IMR-90 (cell line): ENCODE measurements around the gene LSM6. TPM values are rescaled to one million over a fixed set of nuclear protein-coding genes. Genes with fewer than 3 reads are reported as not detected.

Experiments
- ATAC-seq: fragments of 200-7000 bp; cut with Tn5 transposase; 2 replicates; pipeline ENCODE4 v1.9.1; 2020; ENCODE audit warnings: low read depth, mild to moderate bottlenecking, moderate library complexity
- BruUV-seq: library from RNA; stranded (reverse); fragments of 400-500 nt; replicated peaks from 2 replicates; lab custom pipeline; 2021; lab: Mats Ljungman, UMichigan
- CTCF ChIA-PET: fragments of 300-600 bp; formaldehyde crosslinking; extraction: SDS; loops from one replicate; lab custom pipeline; 2021; ENCODE audit warnings: antibody characterized with exemption; lab: Yijun Ruan, JAX
- POLR2A ChIA-PET: fragments of 300-600 bp; sonication (Branson Sonifier 250); formaldehyde crosslinking; loops from one replicate; lab custom pipeline; 2022; ENCODE audit warnings: antibody characterized with exemption; ENCODE audit not compliant: unreplicated experiment; lab: Charles Lee
- DNase-seq: peaks from one replicate; pipeline ENCODE4 v3.0.0; 2013
- H2AFZ ChIP-seq: replicated peaks from 2 replicates; pipeline ENCODE3; 2013; ENCODE audit warnings: low read length, mild to moderate bottlenecking; ENCODE audit not compliant: poor library complexity
- H2AK5ac ChIP-seq: 2 replicates; pipeline ENCODE4 v1.6.1; 2013; ENCODE audit warnings: low read depth, low read length, inconsistent platforms
- H2AK9ac ChIP-seq: replicated peaks from 2 replicates; pipeline ENCODE3; 2013; ENCODE audit warnings: mild to moderate bottlenecking, low read depth, low read length, moderate library complexity; ENCODE audit not compliant: poor library complexity
- H2BK120ac ChIP-seq: 2 replicates; pipeline ENCODE4 v1.6.1; 2013; ENCODE audit warnings: low read depth, low read length, inconsistent platforms
- H2BK15ac ChIP-seq: 3 replicates; pipeline ENCODE4 v1.6.1; 2013; ENCODE audit warnings: low read depth, low read length, inconsistent platforms
- H2BK20ac ChIP-seq: 2 replicates; pipeline ENCODE4 v1.6.1; 2013; ENCODE audit warnings: low read depth, mild to moderate bottlenecking, inconsistent platforms, low read length, moderate library complexity
- H2BK5ac ChIP-seq: 2 replicates; pipeline ENCODE4 v1.6.1; 2013; ENCODE audit warnings: mild to moderate bottlenecking, low read depth, low read length, inconsistent platforms; ENCODE audit not compliant: poor library complexity, severe bottlenecking
- H3K14ac ChIP-seq: replicated peaks from 2 replicates; pipeline ENCODE4 v1.6.1; 2013; ENCODE audit warnings: low read depth, low read length, inconsistent platforms
- H3K18ac ChIP-seq: 2 replicates; pipeline ENCODE4 v1.6.1; 2013; ENCODE audit warnings: low read depth, low read length, control low read depth
- H3K23ac ChIP-seq: 2 replicates; pipeline ENCODE4 v1.6.1; 2013; ENCODE audit warnings: low read depth, low read length, inconsistent platforms
- H3K27ac ChIP-seq: 2 replicates; pipeline ENCODE4 v1.5.1; 2013; ENCODE audit warnings: mild to moderate bottlenecking, control low read depth, low read length; ENCODE audit not compliant: insufficient read depth
- H3K27me3 ChIP-seq: 2 replicates; pipeline ENCODE4 v1.6.1; 2013; ENCODE audit warnings: low read length; ENCODE audit not compliant: control insufficient read depth, insufficient read depth
- H3K36me3 ChIP-seq: 2 replicates; pipeline ENCODE4 v1.6.1; 2013; ENCODE audit warnings: low read length, mixed read lengths; ENCODE audit not compliant: control insufficient read depth, insufficient read depth
- H3K4ac ChIP-seq: 2 replicates; pipeline ENCODE4 v1.6.1; 2013; ENCODE audit warnings: low read depth, low read length, inconsistent platforms
- H3K4me1 ChIP-seq: 2 replicates; pipeline ENCODE4 v1.6.1; 2013; ENCODE audit warnings: low read length, mixed read lengths; ENCODE audit not compliant: control insufficient read depth, insufficient read depth
- H3K4me2 ChIP-seq: 2 replicates; pipeline ENCODE4 v1.6.1; 2013; ENCODE audit warnings: low read depth, mild to moderate bottlenecking, control low read depth, low read length, moderate library complexity
- H3K4me3 ChIP-seq: 2 replicates; pipeline ENCODE4 v1.5.1; 2013; ENCODE audit warnings: low read depth, mild to moderate bottlenecking, control low read depth, low read length, moderate library complexity; ENCODE audit not compliant: insufficient read depth
- H3K56ac ChIP-seq: 2 replicates; pipeline ENCODE4 v1.6.1; 2013; ENCODE audit warnings: low read length, inconsistent platforms; ENCODE audit not compliant: insufficient read depth; ENCODE audit errors: extremely low read depth
- H3K79me1 ChIP-seq, 2 experiments: 2 replicates each; pipeline ENCODE4 v1.6.1; 2013; ENCODE audit warnings: low read length in 2 of 2, inconsistent platforms in 1 of 2, low read depth in 1 of 2
- H3K9ac ChIP-seq: 2 replicates; pipeline ENCODE4 v1.6.1; 2013; ENCODE audit warnings: low read depth, low read length, control low read depth
- H3K9me1 ChIP-seq: 2 replicates; pipeline ENCODE4 v1.6.1; 2013; ENCODE audit warnings: low read length, inconsistent platforms; ENCODE audit not compliant: insufficient read depth
- H3K9me3 ChIP-seq: 2 replicates; pipeline ENCODE4 v1.6.1; 2013; ENCODE audit warnings: low read length; ENCODE audit not compliant: control insufficient read depth, insufficient read depth
- H4K20me1 ChIP-seq: 2 replicates; pipeline ENCODE4 v1.6.1; 2013; ENCODE audit warnings: low read length, inconsistent platforms; ENCODE audit not compliant: insufficient read depth
- H4K5ac ChIP-seq: 2 replicates; pipeline ENCODE4 v1.6.1; 2013; ENCODE audit warnings: mild to moderate bottlenecking, low read depth, low read length, control low read depth
- H4K8ac ChIP-seq, 2 experiments: 2 replicates each; pipeline ENCODE4 v1.6.1; 2013; ENCODE audit warnings: low read depth in 2 of 2, low read length in 2 of 2, control low read depth in 1 of 2, inconsistent platforms in 1 of 2
- H4K91ac ChIP-seq: 2 replicates; pipeline ENCODE4 v1.6.1; 2013; ENCODE audit warnings: low read depth, low read length, inconsistent platforms; ENCODE audit not compliant: insufficient read depth
- BHLHE40 ChIP-seq: fragments of 150-350 bp; IDR thresholded peaks from 2 replicates; pipeline ENCODE4 v1.6.1; 2016; ENCODE audit warnings: mild to moderate bottlenecking, low read depth, low read length
- CEBPB ChIP-seq: IDR thresholded peaks from 2 replicates; pipeline ENCODE4 v1.6.1; 2012; ENCODE audit warnings: low read depth, low read length, improper control_type of control experiment
- CHD1 ChIP-seq: IDR thresholded peaks from 2 replicates; pipeline ENCODE4 v1.6.1; 2012; ENCODE audit warnings: low read depth, low read length, improper control_type of control experiment
- FOS ChIP-seq: fragments of 150-350 bp; IDR thresholded peaks from 2 replicates; pipeline ENCODE4 v1.6.1; 2016; ENCODE audit warnings: low read depth, low read length
- MAFK ChIP-seq: IDR thresholded peaks from 2 replicates; pipeline ENCODE4 v1.6.1; 2012; ENCODE audit warnings: low read depth, low read length, improper control_type of control experiment
- MAZ ChIP-seq: IDR thresholded peaks from 2 replicates; pipeline ENCODE4 v1.6.1; 2012; ENCODE audit warnings: low read depth, mild to moderate bottlenecking, low read length, improper control_type of control experiment, moderate library complexity, borderline replicate concordance
- MXI1 ChIP-seq: IDR thresholded peaks from 2 replicates; pipeline ENCODE4 v1.6.1; 2012; ENCODE audit warnings: low read depth, mild to moderate bottlenecking, low read length, moderate library complexity, borderline replicate concordance
- NFE2L2 ChIP-seq: fragments of 150-350 bp; IDR thresholded peaks from 2 replicates; pipeline ENCODE4 v1.6.1; 2016; ENCODE audit warnings: low read depth, mild to moderate bottlenecking, low read length
- POLR2A ChIP-seq: IDR thresholded peaks from 2 replicates; pipeline ENCODE4 v1.6.1; 2012; ENCODE audit warnings: mild to moderate bottlenecking, low read depth, low read length
- RAD21 ChIP-seq: IDR thresholded peaks from 2 replicates; pipeline ENCODE4 v1.6.1; 2012; ENCODE audit warnings: low read length, improper control_type of control experiment
- RCOR1 ChIP-seq: IDR thresholded peaks from 2 replicates; pipeline ENCODE4 v1.6.1; 2012; ENCODE audit warnings: mild to moderate bottlenecking, low read length, improper control_type of control experiment; ENCODE audit not compliant: insufficient replicate concordance
- RFX5 ChIP-seq: IDR thresholded peaks from 2 replicates; pipeline ENCODE4 v1.8.0; 2012; ENCODE audit warnings: low read depth, mild to moderate bottlenecking, low read length, moderate library complexity
- SMC3 ChIP-seq: fragments of 150-350 bp; IDR thresholded peaks from 2 replicates; pipeline ENCODE4 v1.6.1; 2016; ENCODE audit warnings: low read depth, mild to moderate bottlenecking, antibody characterized with exemption, low read length, moderate library complexity
- WGBS, 2 experiments: methylation state at CpG; one replicate each; pipeline versions ENCODE4 v1.1.5 to v1.1.7; 2013; ENCODE audit warnings: missing lambda C conversion rate in 2 of 2; ENCODE audit not compliant: insufficient read length in 1 of 2; ENCODE audit errors: extremely low coverage in 2 of 2; 5-methylcytosine and 5-hydroxymethylcytosine counted together
- dilution Hi-C: fragments of 300-500 bp; cut with HindIII; formaldehyde crosslinking; loops from one replicate; pipeline ENCODE4 v1.14.3; 2018; ENCODE audit warnings: low sequenced_read_pairs; ENCODE audit not compliant: unreplicated experiment
- in situ Hi-C: fragments of 300-500 bp; cut with MboI; formaldehyde crosslinking; loops from 3 replicates; pipeline ENCODE4 v1.14.3; 2019; ENCODE audit warnings: low sequenced_read_pairs, inconsistent platforms, mixed read lengths
- intact Hi-C: fragments of 100-400 bp; cut with micrococcal nuclease; formaldehyde crosslinking; loops from 2 replicates; pipeline ENCODE4 v1.10.0; 2022
- polyA plus RNA-seq, 3 experiments: library from polyadenylated mRNA; depleted of rRNA; stranded (reverse); fragments of >200 nt; gene quantifications; 2 replicates each; pipeline ENCODE4 v1.2.3, GENCODE V29; 2012; ENCODE audit warnings: low replicate concordance in 1 of 3
- total RNA-seq: library from RNA; depleted of rRNA; stranded (reverse); fragments of >200 nt; gene quantifications from 2 replicates; pipeline ENCODE4 v1.2.3, GENCODE V29; 2012
- TF ChIP-seq, protein P1 (sequence below): conservative IDR thresholded peaks from 2 replicates; pipeline ENCODE4 v1.5.1; 2012; ENCODE audit warnings: mild to moderate bottlenecking, low read depth, low read length, improper control_type of control experiment
- TF ChIP-seq, protein P2 (sequence below): fragments of 150-350 bp; IDR thresholded peaks from 2 replicates; pipeline ENCODE4 v1.6.1; 2017; ENCODE audit warnings: mild to moderate bottlenecking, antibody characterized with exemption, low read length, low read depth
- TF ChIP-seq, protein P3 (sequence below): fragments of 150-350 bp; IDR thresholded peaks from 2 replicates; pipeline ENCODE4 v1.6.1; 2016; ENCODE audit warnings: low read depth, mild to moderate bottlenecking, low read length, moderate library complexity, borderline replicate concordance

LSM6 gene
- total and polyA plus RNA-seq, 2 of the 4 experiments (the other 2 are of a cell fraction) = 13.4 to 17.4 TPM

DNA sequence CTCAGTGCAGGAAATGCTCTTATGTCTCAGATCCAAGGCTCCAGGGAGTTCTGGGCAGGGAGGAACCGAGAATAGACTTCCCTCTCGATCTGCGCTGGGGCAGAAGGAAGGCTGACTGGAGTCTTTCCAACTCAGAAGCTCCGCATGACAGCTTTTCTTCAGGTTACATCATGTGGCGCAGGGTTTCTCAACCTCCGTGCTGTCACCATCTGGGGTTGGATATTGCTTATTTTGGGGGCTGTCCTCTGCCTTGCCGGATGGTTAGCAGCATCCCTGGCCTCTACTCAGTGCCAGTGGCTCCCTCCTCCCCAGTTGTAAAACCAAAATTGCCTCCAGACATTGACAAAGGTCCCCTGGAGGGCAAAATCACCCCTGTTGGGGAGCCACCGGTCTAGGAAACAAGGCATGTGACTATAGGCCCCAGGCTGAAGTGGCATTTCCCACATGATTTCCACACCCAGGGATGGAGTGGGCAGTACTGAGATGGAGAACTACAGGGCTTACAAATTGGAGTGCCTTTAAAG is 60.2 kb downstream of the LSM6 start:
- Histone ChIP-seq H2BK20ac (no peak overlapping the region), H3K27me3 (no peaks in the 10 kb centered on the region), H3K4me2 (no peak overlapping the region), H2BK120ac (no peak overlapping the region), H3K4me1 (no peaks in the 10 kb centered on the region), H2AFZ (peak overlapping the region; percentile 5), H2BK15ac (no peak overlapping the region), H3K18ac (no peak overlapping the region), H4K91ac (no peak overlapping the region), H2AK9ac (no peak overlapping the region), H3K36me3 (no peaks in the 10 kb centered on the region), H4K8ac (no peak overlapping the region), H3K23ac (no peak overlapping the region), H2AK5ac (no peak overlapping the region), H3K4me3 (no peak overlapping the region), H4K20me1 (no peaks in the 10 kb centered on the region), H3K27ac (no peak overlapping the region), H3K9me3 (peaks cover 3% of the 10 kb centered on the region; the same call in 1 of the 2 replicates), H4K5ac (no peak overlapping the region), H3K56ac (no peak overlapping the region), H3K14ac (no peak overlapping the region), H3K4ac (no peak overlapping the region), H3K79me1 (no peaks in the 10 kb centered on the region), H2BK5ac (no peak overlapping the region), H3K9ac (no peak overlapping the region), H3K9me1 (peaks cover 4% of the 10 kb centered on the region; the same call in 1 of the 2 replicates)
- DNase-seq (no peak), ATAC-seq (no peak)
- no TSS peak for BruUV-seq
- dilution Hi-C loops = no loop called here
- POLR2A ChIA-PET = no interaction called here
- intact Hi-C loops = no loop called here
- no peak for TF ChIP-seq CHD1
- TF ChIP-seq BHLHE40 = no peak
- no peak for TF ChIP-seq MXI1
- TF ChIP-seq MAFK = no peak
- TF ChIP-seq SMC3 = no peak
- no peak for TF ChIP-seq RAD21
- TF ChIP-seq FOS = no peak
- no peak for TF ChIP-seq NFE2L2
- TF ChIP-seq, protein P1, sequence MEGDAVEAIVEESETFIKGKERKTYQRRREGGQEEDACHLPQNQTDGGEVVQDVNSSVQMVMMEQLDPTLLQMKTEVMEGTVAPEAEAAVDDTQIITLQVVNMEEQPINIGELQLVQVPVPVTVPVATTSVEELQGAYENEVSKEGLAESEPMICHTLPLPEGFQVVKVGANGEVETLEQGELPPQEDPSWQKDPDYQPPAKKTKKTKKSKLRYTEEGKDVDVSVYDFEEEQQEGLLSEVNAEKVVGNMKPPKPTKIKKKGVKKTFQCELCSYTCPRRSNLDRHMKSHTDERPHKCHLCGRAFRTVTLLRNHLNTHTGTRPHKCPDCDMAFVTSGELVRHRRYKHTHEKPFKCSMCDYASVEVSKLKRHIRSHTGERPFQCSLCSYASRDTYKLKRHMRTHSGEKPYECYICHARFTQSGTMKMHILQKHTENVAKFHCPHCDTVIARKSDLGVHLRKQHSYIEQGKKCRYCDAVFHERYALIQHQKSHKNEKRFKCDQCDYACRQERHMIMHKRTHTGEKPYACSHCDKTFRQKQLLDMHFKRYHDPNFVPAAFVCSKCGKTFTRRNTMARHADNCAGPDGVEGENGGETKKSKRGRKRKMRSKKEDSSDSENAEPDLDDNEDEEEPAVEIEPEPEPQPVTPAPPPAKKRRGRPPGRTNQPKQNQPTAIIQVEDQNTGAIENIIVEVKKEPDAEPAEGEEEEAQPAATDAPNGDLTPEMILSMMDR = no peak
- no peak for TF ChIP-seq POLR2A
- TF ChIP-seq RFX5 = no peak
- TF ChIP-seq CEBPB = no peak
- TF ChIP-seq MAZ = no peak
- TF ChIP-seq, protein P2, sequence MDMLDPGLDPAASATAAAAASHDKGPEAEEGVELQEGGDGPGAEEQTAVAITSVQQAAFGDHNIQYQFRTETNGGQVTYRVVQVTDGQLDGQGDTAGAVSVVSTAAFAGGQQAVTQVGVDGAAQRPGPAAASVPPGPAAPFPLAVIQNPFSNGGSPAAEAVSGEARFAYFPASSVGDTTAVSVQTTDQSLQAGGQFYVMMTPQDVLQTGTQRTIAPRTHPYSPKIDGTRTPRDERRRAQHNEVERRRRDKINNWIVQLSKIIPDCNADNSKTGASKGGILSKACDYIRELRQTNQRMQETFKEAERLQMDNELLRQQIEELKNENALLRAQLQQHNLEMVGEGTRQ = no peak
- TF ChIP-seq, protein P3, sequence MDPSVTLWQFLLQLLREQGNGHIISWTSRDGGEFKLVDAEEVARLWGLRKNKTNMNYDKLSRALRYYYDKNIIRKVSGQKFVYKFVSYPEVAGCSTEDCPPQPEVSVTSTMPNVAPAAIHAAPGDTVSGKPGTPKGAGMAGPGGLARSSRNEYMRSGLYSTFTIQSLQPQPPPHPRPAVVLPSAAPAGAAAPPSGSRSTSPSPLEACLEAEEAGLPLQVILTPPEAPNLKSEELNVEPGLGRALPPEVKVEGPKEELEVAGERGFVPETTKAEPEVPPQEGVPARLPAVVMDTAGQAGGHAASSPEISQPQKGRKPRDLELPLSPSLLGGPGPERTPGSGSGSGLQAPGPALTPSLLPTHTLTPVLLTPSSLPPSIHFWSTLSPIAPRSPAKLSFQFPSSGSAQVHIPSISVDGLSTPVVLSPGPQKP = no peak
- TF ChIP-seq RCOR1 = no peak
- no CpG with 5 or more reads among the region's 8 CpGs for WGBS, 2 experiments
- in situ Hi-C loops = no loop called here
- CTCF ChIA-PET = no interaction called here
